NT2/D1 (cell line): ENCODE measurements around the gene SEPSECS.

Experiments used
- DNase-seq: peaks from one replicate; pipeline ENCODE4 v3.0.0-alpha.2; 2011; ENCODE audit warnings: low read depth, low spot score
- H3K27me3 ChIP-seq: 2 replicates; pipeline ENCODE4 v1.6.0; 2011; ENCODE audit warnings: mild to moderate bottlenecking; ENCODE audit not compliant: insufficient read length, insufficient read depth
- H3K36me3 ChIP-seq: 2 replicates; pipeline ENCODE4 v1.6.1; 2011; ENCODE audit warnings: mild to moderate bottlenecking, low read length, mixed read lengths; ENCODE audit not compliant: insufficient read depth, insufficient read length
- H3K4me1 ChIP-seq: 2 replicates; pipeline ENCODE4 v1.5.1; 2011; ENCODE audit not compliant: insufficient read depth, insufficient read length
- H3K4me3 ChIP-seq: 2 replicates; pipeline ENCODE4 v1.5.1; 2011; ENCODE audit warnings: low read depth; ENCODE audit not compliant: insufficient read length
- H3K9ac ChIP-seq: 2 replicates; pipeline ENCODE4 v1.6.0; 2011; ENCODE audit warnings: low read depth; ENCODE audit not compliant: insufficient read length
- H3K9me3 ChIP-seq: 2 replicates; pipeline ENCODE4 v1.5.1; 2011; ENCODE audit warnings: mild to moderate bottlenecking, low read length; ENCODE audit not compliant: insufficient read depth
- SUZ12 ChIP-seq: IDR thresholded peaks from 2 replicates; pipeline ENCODE4 v1.6.1; 2011; ENCODE audit not compliant: insufficient read length, insufficient read depth; ENCODE audit errors: extremely low read depth
- YY1 ChIP-seq: IDR thresholded peaks from 2 replicates; pipeline ENCODE4 v1.6.1; 2011; ENCODE audit not compliant: insufficient read length, insufficient read depth
- ZNF274 ChIP-seq: IDR thresholded peaks from 2 replicates; pipeline ENCODE4 v1.6.1; 2011; ENCODE audit warnings: mild to moderate bottlenecking, low read depth, low read length

The SEPSECS gene

GRCh38 chr4:25180524-25181131, 20.4 kb upstream of the SEPSECS start:
- peak; percentile 50 for DNase-seq
- Histone ChIP-seq H3K4me1 (no peaks in the 10 kb centered on the region), H3K27me3 (no peaks in the 10 kb centered on the region), H3K9me3 (no peaks in the 10 kb centered on the region), H3K4me3 (no peak overlapping the region), H3K9ac (no peak overlapping the region), H3K36me3 (no peaks in the 10 kb centered on the region)
- TF ChIP-seq SUZ12 (no peak), YY1 (no peak), ZNF274 (no peak)

- no peaks in the 10 kb centered on the region for H3K36me3 ChIP-seq
- TF ChIP-seq SUZ12 (no peak), YY1 (no peak), ZNF274 (no peak)
- H3K27me3 ChIP-seq: no peaks in the 10 kb centered on the region
- no peak for DNase-seq
- H3K9ac ChIP-seq: no peak overlapping the region
- no peaks in the 10 kb centered on the region for H3K9me3 ChIP-seq
- no peaks in the 10 kb centered on the region for H3K4me1 ChIP-seq
- no peak overlapping the region for H3K4me3 ChIP-seq
Measured at GRCh38 chr4:25178838-25179261, 18.6 kb upstream of the SEPSECS start.

- Histone ChIP-seq H3K4me3 (no peak overlapping the region), H3K9me3 (no peaks in the 10 kb centered on the region), H3K36me3 (no peaks in the 10 kb centered on the region), H3K9ac (no peak overlapping the region), H3K4me1 (no peaks in the 10 kb centered on the region), H3K27me3 (no peaks in the 10 kb centered on the region)
- TF ChIP-seq ZNF274: no peak
- no peak for TF ChIP-seq YY1
- TF ChIP-seq SUZ12: no peak
- no peak for DNase-seq
Measured at GRCh38 chr4:25177147-25177546, 16.9 kb upstream of the SEPSECS start.

- Histone ChIP-seq H3K9me3 (no peaks in the 10 kb centered on the region), H3K27me3 (no peaks in the 10 kb centered on the region), H3K9ac (no peak overlapping the region), H3K4me3 (no peak overlapping the region), H3K36me3 (no peaks in the 10 kb centered on the region), H3K4me1 (no peaks in the 10 kb centered on the region)
- TF ChIP-seq YY1: no peak
- no peak for TF ChIP-seq SUZ12
- no peak for TF ChIP-seq ZNF274
- no peak for DNase-seq
Measured at GRCh38 chr4:25174674-25175073, 14.4 kb upstream of the SEPSECS start.

- no peaks in the 10 kb centered on the region for H3K9me3 ChIP-seq
- TF ChIP-seq SUZ12: no peak
- no peak for TF ChIP-seq YY1
- TF ChIP-seq ZNF274: no peak
- H3K36me3 ChIP-seq: no peaks in the 10 kb centered on the region
- H3K4me3 ChIP-seq: no peak overlapping the region
- H3K27me3 ChIP-seq: no peaks in the 10 kb centered on the region
- DNase-seq: no peak
- no peak overlapping the region for H3K9ac ChIP-seq
- no peaks in the 10 kb centered on the region for H3K4me1 ChIP-seq
Measured at GRCh38 chr4:25172961-25173915, 13.0 kb upstream of the SEPSECS start.

GRCh38 chr4:25171201-25171865, 11.1 kb upstream of the SEPSECS start:
- Histone ChIP-seq H3K27me3 (no peaks in the 10 kb centered on the region), H3K4me3 (no peak overlapping the region), H3K4me1 (no peaks in the 10 kb centered on the region), H3K9me3 (0 out of 2 replicates have a peak, but pooled peaks cover under 1% of the 10 kb centered on the region), H3K36me3 (no peaks in the 10 kb centered on the region), H3K9ac (no peak overlapping the region)
- no peak for DNase-seq
- no peak for TF ChIP-seq SUZ12
- no peak for TF ChIP-seq ZNF274
- TF ChIP-seq YY1: no peak

- TF ChIP-seq ZNF274 (no peak), SUZ12 (no peak), YY1 (no peak)
- no peaks in the 10 kb centered on the region for H3K36me3 ChIP-seq
- DNase-seq: no peak
- no peaks in the 10 kb centered on the region for H3K27me3 ChIP-seq
- no peak overlapping the region for H3K9ac ChIP-seq
- no peaks in the 10 kb centered on the region for H3K4me1 ChIP-seq
- H3K4me3 ChIP-seq: no peak overlapping the region
- peaks cover 5% of the 10 kb centered on the region; the same call in 1 of the 2 replicates for H3K9me3 ChIP-seq
Measured at GRCh38 chr4:25169446-25169845, 9.2 kb upstream of the SEPSECS start.
